ENCODE data around the gene TCP10L. TPM values are rescaled to one million over a fixed set of nuclear protein-coding genes. Genes with fewer than 3 reads are reported as not detected.
A peak's percentile ranks its signal among the peaks of the same experiment; 100 is the strongest.
"Not testable (repeated sequence)": the region's sequence is repeated elsewhere in the genome, so short reads cannot be mapped to it uniquely, and the experiment has no call there.

The TCP10L gene
- total RNA-seq (2014; rRNA removed; shearing (Covaris generic)), result 0.53 TPM in 1 of 2 replicates, not detected in the other
- polyA plus RNA-seq (2015; cell fraction: cytosol; rRNA removed), result not detected in 2 replicates
- polyA plus RNA-seq (2015; cell fraction: nucleus; rRNA removed), result 3.5 TPM in 1 of 2 replicates, not detected in the other

GRCh38 chr21:32585042-32585710, at the start of gene TCP10L:
TSS of gene TCP10L (minus strand) at chr21:32585523. CDS start at chr21:32584304, 1,219 bp downstream.
- in situ Hi-C loops (cut with HindIII; ENCODE audit: low pct_unique_long_range_greater_than_20kb, low sequenced_read_pairs), result no loop called here
- no peak for DNase-seq (ENCODE audit: low read depth, low spot score)

GRCh38 chr21:32626621-32627196, 41.4 kb upstream of the TCP10L start:
- in situ Hi-C loops (cut with HindIII; ENCODE audit: low pct_unique_long_range_greater_than_20kb, low sequenced_read_pairs), result no loop called here
- DNase-seq (ENCODE audit: low read depth, low spot score), result no peak

- DNase-seq (ENCODE audit: low read depth, low spot score); in situ Hi-C loops (cut with HindIII; ENCODE audit: low pct_unique_long_range_greater_than_20kb, low sequenced_read_pairs): not testable (repeated sequence)
Observed at GRCh38 chr21:32618218-32618617, 32.9 kb upstream of the TCP10L start.

- no peak for DNase-seq (ENCODE audit: low read depth, low spot score)
- in situ Hi-C loops (cut with HindIII; ENCODE audit: low pct_unique_long_range_greater_than_20kb, low sequenced_read_pairs), result no loop called here
Observed at GRCh38 chr21:32613436-32614043, 28.2 kb upstream of the TCP10L start.

- in situ Hi-C loops (cut with HindIII; ENCODE audit: low pct_unique_long_range_greater_than_20kb, low sequenced_read_pairs), result no loop called here
- DNase-seq (ENCODE audit: low read depth, low spot score), result no peak
Observed at GRCh38 chr21:32612999-32613337, 27.6 kb upstream of the TCP10L start.

GRCh38 chr21:32612075-32612998, 27.0 kb upstream of the TCP10L start, which contains the start of gene CFAP298:
TSS of gene CFAP298 (minus strand) at chr21:32612377. CDS start at chr21:32612243, 134 bp downstream.
- peak; percentile 88 for DNase-seq (ENCODE audit: low read depth, low spot score)

GRCh38 chr21:32611471-32611997, 26.2 kb upstream of the TCP10L start:
- in situ Hi-C loops (cut with HindIII; ENCODE audit: low pct_unique_long_range_greater_than_20kb, low sequenced_read_pairs), result no loop called here
- no peak for DNase-seq (ENCODE audit: low read depth, low spot score)

More at GRCh38 chr21:32612075-32612998, 27.0 kb upstream of the TCP10L start, which contains the start of gene CFAP298:
- in situ Hi-C loops (cut with HindIII; ENCODE audit: low pct_unique_long_range_greater_than_20kb, low sequenced_read_pairs), result no loop called here

- DNase-seq (ENCODE audit: low read depth, low spot score); in situ Hi-C loops (cut with HindIII; ENCODE audit: low pct_unique_long_range_greater_than_20kb, low sequenced_read_pairs): not testable (repeated sequence)
Observed at GRCh38 chr21:32610940-32611339, 25.6 kb upstream of the TCP10L start.

- in situ Hi-C loops (cut with HindIII; ENCODE audit: low pct_unique_long_range_greater_than_20kb, low sequenced_read_pairs), result no loop called here
- no peak for DNase-seq (ENCODE audit: low read depth, low spot score)
Observed at GRCh38 chr21:32608851-32609250, 23.5 kb upstream of the TCP10L start.

GRCh38 chr21:32605469-32605868, 20.1 kb upstream of the TCP10L start:
- in situ Hi-C loops (cut with HindIII; ENCODE audit: low pct_unique_long_range_greater_than_20kb, low sequenced_read_pairs), result no loop called here
- no peak for DNase-seq (ENCODE audit: low read depth, low spot score)

GRCh38 chr21:32604464-32604863, 19.1 kb upstream of the TCP10L start:
- DNase-seq (ENCODE audit: low read depth, low spot score), result no peak
- in situ Hi-C loops (cut with HindIII; ENCODE audit: low pct_unique_long_range_greater_than_20kb, low sequenced_read_pairs), result no loop called here

GRCh38 chr21:32603131-32603530, 17.8 kb upstream of the TCP10L start:
- DNase-seq (ENCODE audit: low read depth, low spot score), result peak; percentile 63
- in situ Hi-C loops (cut with HindIII; ENCODE audit: low pct_unique_long_range_greater_than_20kb, low sequenced_read_pairs), result no loop called here

GRCh38 chr21:32602099-32602498, 16.8 kb upstream of the TCP10L start:
- DNase-seq (ENCODE audit: low read depth, low spot score), result no peak
- in situ Hi-C loops (cut with HindIII; ENCODE audit: low pct_unique_long_range_greater_than_20kb, low sequenced_read_pairs), result no loop called here

GRCh38 chr21:32599526-32599925, 14.2 kb upstream of the TCP10L start:
- in situ Hi-C loops (cut with HindIII; ENCODE audit: low pct_unique_long_range_greater_than_20kb, low sequenced_read_pairs), result no loop called here
- no peak for DNase-seq (ENCODE audit: low read depth, low spot score)

- DNase-seq (ENCODE audit: low read depth, low spot score), result no peak
Observed at GRCh38 chr21:32599091-32599490, 13.8 kb upstream of the TCP10L start.

GRCh38 chr21:32597205-32597604, 11.9 kb upstream of the TCP10L start:
- DNase-seq (ENCODE audit: low read depth, low spot score), result peak; percentile 62
- in situ Hi-C loops (cut with HindIII; ENCODE audit: low pct_unique_long_range_greater_than_20kb, low sequenced_read_pairs), result no loop called here

More at GRCh38 chr21:32599091-32599490, 13.8 kb upstream of the TCP10L start:
- in situ Hi-C loops (cut with HindIII; ENCODE audit: low pct_unique_long_range_greater_than_20kb, low sequenced_read_pairs), result no loop called here

- no peak for DNase-seq (ENCODE audit: low read depth, low spot score)
- in situ Hi-C loops (cut with HindIII; ENCODE audit: low pct_unique_long_range_greater_than_20kb, low sequenced_read_pairs), result no loop called here
Observed at GRCh38 chr21:32595431-32595830, 10.1 kb upstream of the TCP10L start.

Measured in SK-MEL-5 (cell line).